ENCODE data around the gene ABR.
"Not testable (repeated sequence)": the region's sequence is repeated elsewhere in the genome, so short reads cannot be mapped to it uniquely, and the experiment has no call there.

ABR gene

GRCh38 chr17:1091190-1091534, 88.6 kb downstream of the ABR start:
- no peak for DNase-seq

- no peak for DNase-seq
Measured at GRCh38 chr17:1090465-1091189, 89.2 kb downstream of the ABR start.

GRCh38 chr17:1089915-1090314, 89.9 kb downstream of the ABR start:
- no peak for DNase-seq

- peak in 1 of 2 experiments; percentile 37 for DNase-seq
Measured at GRCh38 chr17:1087381-1088241, 92.2 kb downstream of the ABR start.

- DNase-seq = no peak
Measured at GRCh38 chr17:1083451-1084187, 96.2 kb downstream of the ABR start.

- no peak for DNase-seq
Measured at GRCh38 chr17:1082579-1082978, 97.2 kb downstream of the ABR start.

- DNase-seq = no peak
Measured at GRCh38 chr17:1078831-1079561, 100.8 kb downstream of the ABR start.

- DNase-seq = no peak
Measured at GRCh38 chr17:1077986-1078711, 101.6 kb downstream of the ABR start.

- DNase-seq = no peak
Measured at GRCh38 chr17:1077581-1077985, 102.2 kb downstream of the ABR start.

GRCh38 chr17:1076982-1077302, 102.8 kb downstream of the ABR start:
- no peak for DNase-seq

GRCh38 chr17:1076299-1076981, 103.3 kb downstream of the ABR start:
- DNase-seq = no peak

GRCh38 chr17:1074886-1075605, 104.7 kb downstream of the ABR start:
- DNase-seq = no peak

- DNase-seq = not testable (repeated sequence)
Measured at GRCh38 chr17:1073963-1074625, 105.7 kb downstream of the ABR start.

- DNase-seq = no peak
Measured at GRCh38 chr17:1073241-1073962, 106.4 kb downstream of the ABR start.

GRCh38 chr17:1072551-1072961, 107.2 kb downstream of the ABR start:
- no peak for DNase-seq

- no peak for DNase-seq
Measured at GRCh38 chr17:1071103-1071825, 108.5 kb downstream of the ABR start.

GRCh38 chr17:1070411-1070810, 109.4 kb downstream of the ABR start:
- DNase-seq = no peak

GRCh38 chr17:1069847-1070246, 109.9 kb downstream of the ABR start:
- no peak for DNase-seq

GRCh38 chr17:1068356-1068755, 111.4 kb downstream of the ABR start:
- no peak for DNase-seq

Measured in activated T-cell treated with anti-CD3 and anti-CD28 coated beads, Interleukin-2, amount 50 U/mL, for 48 hours (primary cell).